HepG2 (cell line): ENCODE measurements around the gene MTA3. TPM values are rescaled to one million over a fixed set of nuclear protein-coding genes. Genes with fewer than 3 reads are reported as not detected.
A peak's percentile ranks its signal among the peaks of the same experiment; 100 is the strongest.

Source experiments
- AGO2 ChIP-seq: fragments of 200-400 bp; formaldehyde crosslinking; optimal IDR thresholded peaks from 2 replicates; pipeline ENCODE3; 2017; ENCODE audit warnings: mild to moderate bottlenecking, low read depth, low read length, moderate library complexity
- CHD2 ChIP-seq: IDR thresholded peaks from 2 replicates; pipeline ENCODE4 v1.6.1; 2011; ENCODE audit warnings: low read depth, low read length, improper control_type of control experiment
- GABPB1 ChIP-seq: IDR thresholded peaks from 2 replicates; pipeline ENCODE4 v1.6.1; 2016; ENCODE audit warnings: mild to moderate bottlenecking, missing genetic modification reagents, moderate library complexity, missing compliant biosample characterization
- PPARG ChIP-seq: conservative IDR thresholded peaks from 2 replicates; pipeline ENCODE4 v1.6.1; 2016; ENCODE audit warnings: missing biosample characterization, missing genetic modification reagents
- SRSF1 ChIP-seq: fragments of 200-400 bp; formaldehyde crosslinking; optimal IDR thresholded peaks from 2 replicates; pipeline ENCODE3; 2017; ENCODE audit warnings: mild to moderate bottlenecking, low read depth, low read length, moderate library complexity
- STAT5B ChIP-seq: sonication (generic); formaldehyde crosslinking; IDR thresholded peaks from 2 replicates; pipeline ENCODE4 v1.4.0; 2020; ENCODE audit warnings: missing genetic modification reagents
- SYNCRIP ChIP-seq: fragments of 200-400 bp; formaldehyde crosslinking; IDR thresholded peaks from 2 replicates; pipeline ENCODE4 v1.6.1; 2018; ENCODE audit warnings: mild to moderate bottlenecking, low read depth, low read length; ENCODE audit not compliant: insufficient read depth
- YEATS4 ChIP-seq: sonication (generic); formaldehyde crosslinking; IDR thresholded peaks from 2 replicates; pipeline ENCODE4 v1.4.0; 2020; ENCODE audit warnings: missing genetic modification reagents, borderline replicate concordance
- ZBTB38 ChIP-seq: sonication (generic); formaldehyde crosslinking; IDR thresholded peaks from 2 replicates; pipeline ENCODE4 v1.5.1; 2020; ENCODE audit warnings: mild to moderate bottlenecking, missing genetic modification reagents
- ZNF331 ChIP-seq: sonication (generic); formaldehyde crosslinking; IDR thresholded peaks from 2 replicates; pipeline ENCODE4 v1.4.0; 2020; ENCODE audit warnings: missing genetic modification reagents
- ZNF33B ChIP-seq: sonication (generic); formaldehyde crosslinking; IDR thresholded peaks from 2 replicates; pipeline ENCODE4 v1.5.1; 2020; ENCODE audit warnings: mild to moderate bottlenecking, missing genetic modification reagents
- ZNF432 ChIP-seq: sonication (generic); formaldehyde crosslinking; IDR thresholded peaks from 2 replicates; pipeline ENCODE4 v1.5.0; 2020; ENCODE audit warnings: missing genetic modification reagents, mild to moderate bottlenecking, borderline replicate concordance
- ZNF546 ChIP-seq: sonication (generic); formaldehyde crosslinking; conservative IDR thresholded peaks from 2 replicates; pipeline ENCODE4 v1.8.1; 2023; ENCODE audit warnings: mild to moderate bottlenecking, missing genetic modification reagents
- ZNF556 ChIP-seq: sonication (generic); formaldehyde crosslinking; IDR thresholded peaks from 2 replicates; pipeline ENCODE4 v1.4.0; 2020; ENCODE audit warnings: mild to moderate bottlenecking, missing genetic modification reagents, borderline replicate concordance
- ZNF7 ChIP-seq: IDR thresholded peaks from 2 replicates; pipeline ENCODE4 v1.6.1; 2016; ENCODE audit warnings: missing biosample characterization, missing genetic modification reagents
- ZNF773 ChIP-seq: sonication (generic); formaldehyde crosslinking; IDR thresholded peaks from 2 replicates; pipeline ENCODE4 v1.4.0; 2020; ENCODE audit warnings: missing genetic modification reagents, borderline replicate concordance
- ZNF839 ChIP-seq: sonication (generic); formaldehyde crosslinking; IDR thresholded peaks from 2 replicates; pipeline ENCODE4 v1.4.0; 2020; ENCODE audit warnings: missing genetic modification reagents, mild to moderate bottlenecking, borderline replicate concordance
- polyA plus RNA-seq, 8 experiments: library from polyadenylated mRNA; depleted of rRNA in 3 of 8; stranded (reverse) in 7 of 8; unstranded in 1 of 8; fragments of >200 nt; fragmentation: Illumina TruSeq in 4 of 8; extraction: Trizol in 4 of 8; gene quantifications; 2 replicates each; pipeline versions ENCODE4 v1.2.1 to v1.2.3, GENCODE V29; 2011 to 2016; ENCODE audit warnings: low read depth in 4 of 8, missing spikeins in 1 of 8, mixed read lengths in 1 of 8; ENCODE audit not compliant: insufficient read depth in 1 of 8
- total RNA-seq, 5 experiments: library from RNA; depleted of rRNA; stranded (reverse); fragments of >200 nt; fragmentation: Illumina TruSeq; extraction: Trizol; gene quantifications; 2 replicates each; pipeline ENCODE4 v1.2.3, GENCODE V29; 2016; ENCODE audit warnings: low read depth in 1 of 5
- TF ChIP-seq, protein P1 (sequence below): sonication (generic); formaldehyde crosslinking; IDR thresholded peaks from 2 replicates; pipeline ENCODE4 v1.5.0; 2020; ENCODE audit warnings: mild to moderate bottlenecking, missing genetic modification reagents
- TF ChIP-seq, protein P2 (sequence below): IDR thresholded peaks from 2 replicates; pipeline ENCODE4 v1.6.1; 2016; ENCODE audit warnings: low read depth, control low read depth
- TF ChIP-seq, protein P3 (sequence below): sonication (generic); formaldehyde crosslinking; IDR thresholded peaks from 2 replicates; pipeline ENCODE4 v1.8.1; 2022; ENCODE audit warnings: low read depth, mild to moderate bottlenecking, missing genetic modification reagents
- TF ChIP-seq, protein P4 (sequence below), 2 experiments: sonication (generic) in 1 of 2; formaldehyde crosslinking in 1 of 2; IDR thresholded peaks; 2 replicates each; pipeline versions ENCODE4 v1.5.1 to v1.6.1; 2011 to 2020; ENCODE audit warnings: borderline replicate concordance in 1 of 2, low read depth in 1 of 2, low read length in 1 of 2, mild to moderate bottlenecking in 1 of 2, missing genetic modification reagents in 1 of 2, moderate library complexity in 1 of 2

MTA3 gene
- total and polyA plus RNA-seq, 2 of the 13 experiments (the other 11 are each of a cell fraction or from before 2014, with no cell fraction given): 48.8 to 77.8 TPM

DNA sequence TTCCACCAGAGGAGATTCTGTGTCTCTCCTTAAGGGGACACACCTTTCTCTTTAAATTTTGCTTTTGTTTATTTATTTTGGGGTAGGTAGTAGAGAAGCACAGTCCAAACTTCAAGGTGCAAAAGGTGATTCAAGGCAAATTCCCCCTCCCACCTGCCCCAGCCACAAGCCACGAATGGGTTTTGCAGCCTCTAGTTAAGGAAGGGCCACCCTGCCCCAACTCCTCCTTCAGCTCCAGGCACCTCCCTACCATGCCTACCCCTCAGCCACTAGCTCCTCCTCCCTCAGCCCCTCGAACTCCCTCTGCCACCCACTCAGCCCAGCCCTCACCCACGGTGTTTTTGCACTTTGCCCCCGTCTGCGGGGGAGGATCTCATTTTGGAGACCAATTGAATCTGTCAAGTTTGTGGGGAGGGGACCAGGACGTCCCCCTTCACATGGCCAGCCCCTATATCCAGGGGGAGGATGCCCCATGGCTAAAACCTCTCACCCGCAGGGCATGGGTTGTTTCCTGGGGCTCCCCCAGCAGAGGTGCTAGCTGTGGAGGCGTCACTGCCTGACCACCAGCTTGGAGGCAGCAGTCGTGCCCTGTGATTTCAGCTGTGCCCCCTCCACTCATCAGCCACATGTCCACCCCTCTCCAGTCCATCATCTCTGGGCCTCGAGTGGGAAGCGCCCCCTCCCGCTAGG is 219.5 kb downstream of the MTA3 start (continued):
- no peak for TF ChIP-seq ZNF839 (CRISPR knock-in tag)
- no peak for TF ChIP-seq ZNF432 (CRISPR knock-in tag)
- TF ChIP-seq SYNCRIP: no peak
- peak; percentile 27 for TF ChIP-seq AGO2
- TF ChIP-seq, protein P1, sequence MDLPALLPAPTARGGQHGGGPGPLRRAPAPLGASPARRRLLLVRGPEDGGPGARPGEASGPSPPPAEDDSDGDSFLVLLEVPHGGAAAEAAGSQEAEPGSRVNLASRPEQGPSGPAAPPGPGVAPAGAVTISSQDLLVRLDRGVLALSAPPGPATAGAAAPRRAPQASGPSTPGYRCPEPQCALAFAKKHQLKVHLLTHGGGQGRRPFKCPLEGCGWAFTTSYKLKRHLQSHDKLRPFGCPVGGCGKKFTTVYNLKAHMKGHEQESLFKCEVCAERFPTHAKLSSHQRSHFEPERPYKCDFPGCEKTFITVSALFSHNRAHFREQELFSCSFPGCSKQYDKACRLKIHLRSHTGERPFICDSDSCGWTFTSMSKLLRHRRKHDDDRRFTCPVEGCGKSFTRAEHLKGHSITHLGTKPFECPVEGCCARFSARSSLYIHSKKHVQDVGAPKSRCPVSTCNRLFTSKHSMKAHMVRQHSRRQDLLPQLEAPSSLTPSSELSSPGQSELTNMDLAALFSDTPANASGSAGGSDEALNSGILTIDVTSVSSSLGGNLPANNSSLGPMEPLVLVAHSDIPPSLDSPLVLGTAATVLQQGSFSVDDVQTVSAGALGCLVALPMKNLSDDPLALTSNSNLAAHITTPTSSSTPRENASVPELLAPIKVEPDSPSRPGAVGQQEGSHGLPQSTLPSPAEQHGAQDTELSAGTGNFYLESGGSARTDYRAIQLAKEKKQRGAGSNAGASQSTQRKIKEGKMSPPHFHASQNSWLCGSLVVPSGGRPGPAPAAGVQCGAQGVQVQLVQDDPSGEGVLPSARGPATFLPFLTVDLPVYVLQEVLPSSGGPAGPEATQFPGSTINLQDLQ (CRISPR knock-in tag): no peak
- TF ChIP-seq GABPB1: peak; percentile 26; the same call in 1 of the 2 replicates
- TF ChIP-seq, protein P2, sequence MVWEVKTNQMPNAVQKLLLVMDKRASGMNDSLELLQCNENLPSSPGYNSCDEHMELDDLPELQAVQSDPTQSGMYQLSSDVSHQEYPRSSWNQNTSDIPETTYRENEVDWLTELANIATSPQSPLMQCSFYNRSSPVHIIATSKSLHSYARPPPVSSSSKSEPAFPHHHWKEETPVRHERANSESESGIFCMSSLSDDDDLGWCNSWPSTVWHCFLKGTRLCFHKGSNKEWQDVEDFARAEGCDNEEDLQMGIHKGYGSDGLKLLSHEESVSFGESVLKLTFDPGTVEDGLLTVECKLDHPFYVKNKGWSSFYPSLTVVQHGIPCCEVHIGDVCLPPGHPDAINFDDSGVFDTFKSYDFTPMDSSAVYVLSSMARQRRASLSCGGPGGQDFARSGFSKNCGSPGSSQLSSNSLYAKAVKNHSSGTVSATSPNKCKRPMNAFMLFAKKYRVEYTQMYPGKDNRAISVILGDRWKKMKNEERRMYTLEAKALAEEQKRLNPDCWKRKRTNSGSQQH (CRISPR knock-in tag): no peak
- TF ChIP-seq YEATS4 (CRISPR knock-in tag): no peak
- TF ChIP-seq, protein P3, sequence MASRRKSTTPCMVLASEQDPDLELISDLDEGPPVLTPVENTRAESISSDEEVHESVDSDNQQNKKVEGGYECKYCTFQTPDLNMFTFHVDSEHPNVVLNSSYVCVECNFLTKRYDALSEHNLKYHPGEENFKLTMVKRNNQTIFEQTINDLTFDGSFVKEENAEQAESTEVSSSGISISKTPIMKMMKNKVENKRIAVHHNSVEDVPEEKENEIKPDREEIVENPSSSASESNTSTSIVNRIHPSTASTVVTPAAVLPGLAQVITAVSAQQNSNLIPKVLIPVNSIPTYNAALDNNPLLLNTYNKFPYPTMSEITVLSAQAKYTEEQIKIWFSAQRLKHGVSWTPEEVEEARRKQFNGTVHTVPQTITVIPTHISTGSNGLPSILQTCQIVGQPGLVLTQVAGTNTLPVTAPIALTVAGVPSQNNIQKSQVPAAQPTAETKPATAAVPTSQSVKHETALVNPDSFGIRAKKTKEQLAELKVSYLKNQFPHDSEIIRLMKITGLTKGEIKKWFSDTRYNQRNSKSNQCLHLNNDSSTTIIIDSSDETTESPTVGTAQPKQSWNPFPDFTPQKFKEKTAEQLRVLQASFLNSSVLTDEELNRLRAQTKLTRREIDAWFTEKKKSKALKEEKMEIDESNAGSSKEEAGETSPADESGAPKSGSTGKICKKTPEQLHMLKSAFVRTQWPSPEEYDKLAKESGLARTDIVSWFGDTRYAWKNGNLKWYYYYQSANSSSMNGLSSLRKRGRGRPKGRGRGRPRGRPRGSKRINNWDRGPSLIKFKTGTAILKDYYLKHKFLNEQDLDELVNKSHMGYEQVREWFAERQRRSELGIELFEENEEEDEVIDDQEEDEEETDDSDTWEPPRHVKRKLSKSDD: peak; percentile 66; the same call in 1 of the 2 replicates
- TF ChIP-seq SRSF1: peak; percentile 52
- TF ChIP-seq CHD2: no peak
- TF ChIP-seq ZNF331: no peak
- peak; percentile 76 for TF ChIP-seq ZBTB38
- no peak for TF ChIP-seq PPARG (CRISPR knock-in tag)
- TF ChIP-seq STAT5B (CRISPR knock-in tag): no peak
- no peak for TF ChIP-seq ZNF33B (CRISPR knock-in tag)
- TF ChIP-seq ZNF556 (CRISPR knock-in tag): no peak
- no peak for TF ChIP-seq ZNF773
- no peak for TF ChIP-seq ZNF546 (CRISPR knock-in tag)
- TF ChIP-seq, protein P4, sequence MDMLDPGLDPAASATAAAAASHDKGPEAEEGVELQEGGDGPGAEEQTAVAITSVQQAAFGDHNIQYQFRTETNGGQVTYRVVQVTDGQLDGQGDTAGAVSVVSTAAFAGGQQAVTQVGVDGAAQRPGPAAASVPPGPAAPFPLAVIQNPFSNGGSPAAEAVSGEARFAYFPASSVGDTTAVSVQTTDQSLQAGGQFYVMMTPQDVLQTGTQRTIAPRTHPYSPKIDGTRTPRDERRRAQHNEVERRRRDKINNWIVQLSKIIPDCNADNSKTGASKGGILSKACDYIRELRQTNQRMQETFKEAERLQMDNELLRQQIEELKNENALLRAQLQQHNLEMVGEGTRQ (IDR thresholded peaks at IDR 0.05; ENCODE audit: low read depth, low read length): no peak
- TF ChIP-seq, protein P4 (CRISPR knock-in tag; IDR thresholded peaks at IDR 0.05; ENCODE audit: borderline replicate concordance): no peak
- no peak for TF ChIP-seq ZNF7 (CRISPR knock-in tag)
